K562 (cell line): ENCODE measurements around the gene RASSF10. TPM values are rescaled to one million over a fixed set of nuclear protein-coding genes. Genes with fewer than 3 reads are reported as not detected.

ENCODE experiments used
- ATAC-seq: fragments of 200-7000 bp; cut with Tn5 transposase; 3 replicates; pipeline ENCODE4 v1.9.1; 2020; ENCODE audit warnings: moderate library complexity
- BruUV-seq: library from RNA; stranded (reverse); fragments of 400-500 nt; replicated peaks from 2 replicates; lab custom pipeline; 2021; lab: Mats Ljungman, UMichigan
- CTCF ChIA-PET: fragments of 300-600 bp; formaldehyde crosslinking; extraction: SDS; loops from one replicate; lab custom pipeline; 2021; ENCODE audit warnings: low intra/inter-chr PET ratio; lab: Yijun Ruan, JAX
- POLR2A ChIA-PET: fragments of 300-600, 350-650 bp; sonication (Branson Sonifier 250); formaldehyde crosslinking; extraction: SDS; loops from one replicate; lab custom pipeline; 2021; ENCODE audit warnings: antibody characterized with exemption, inconsistent platforms; lab: Yijun Ruan, JAX
- DNase-seq, 4 experiments: peaks; one replicate each; pipeline versions ENCODE4 v3.0.0 to v3.0.0-alpha.2; 2011 to 2018; ENCODE audit warnings: low spot score in 3 of 4, mixed read lengths in 3 of 4; ENCODE audit errors: extremely low read depth in 1 of 4
- FAIRE-seq: peaks from 2 replicates; lab custom pipeline; 2011; peaks lifted over from hg19 to GRCh38; lab: Jason Lieb, UNC
- H2AFZ ChIP-seq: 2 replicates; pipeline ENCODE4 v1.6.0; 2011; ENCODE audit warnings: low read depth, low read length, control low read depth, inconsistent platforms
- H3K27ac ChIP-seq: fragments of 200-600 bp; 3 replicates; pipeline ENCODE4 v1.8.0; 2011; ENCODE audit warnings: low read depth, mild to moderate bottlenecking, control low read depth, inconsistent platforms, low read length, moderate library complexity, mixed read lengths; ENCODE audit errors: extremely low read depth
- H3K27me3 ChIP-seq, 2 experiments: fragments of 300-600 bp in 1 of 2; 2 replicates in 1 of 2; 3 replicates in 1 of 2; pipeline versions ENCODE4 v1.6.0 to v1.8.0; 2011; ENCODE audit warnings: inconsistent platforms in 2 of 2, low read length in 2 of 2, mild to moderate bottlenecking in 1 of 2, mixed read lengths in 1 of 2, moderate library complexity in 1 of 2; ENCODE audit not compliant: control insufficient read depth in 2 of 2, insufficient read depth in 2 of 2
- H3K36me3 ChIP-seq: fragments of 300-600 bp; 3 replicates; pipeline ENCODE4 v1.8.0; 2011; ENCODE audit warnings: mild to moderate bottlenecking, low read length, inconsistent platforms; ENCODE audit not compliant: control insufficient read depth, insufficient read depth
- H3K4me1 ChIP-seq, 2 experiments: fragments of 200-600 bp in 1 of 2; replicated peaks in 1 of 2; 2 replicates in 1 of 2; 3 replicates in 1 of 2; pipeline versions ENCODE4 v1.5.1 to v1.8.0; 2011; ENCODE audit warnings: inconsistent platforms in 2 of 2, low read length in 2 of 2, mild to moderate bottlenecking in 1 of 2, mixed read lengths in 1 of 2, moderate library complexity in 1 of 2; ENCODE audit not compliant: control insufficient read depth in 2 of 2, insufficient read depth in 2 of 2
- H3K4me2 ChIP-seq: 2 replicates; pipeline ENCODE4 v1.6.1; 2011; ENCODE audit warnings: low read length, control low read depth, inconsistent platforms, mixed read lengths; ENCODE audit not compliant: insufficient read depth
- H3K4me3 ChIP-seq: fragments of 200-600 bp; sonication (generic), shearing (Covaris generic); 2 replicates; pipeline ENCODE4 v1.5.1; 2016; ENCODE audit warnings: control low read depth, inconsistent platforms
- H3K79me2 ChIP-seq: fragments of 200-600 bp; 3 replicates; pipeline ENCODE4 v1.8.0; 2011; ENCODE audit warnings: low read length, inconsistent platforms; ENCODE audit not compliant: control insufficient read depth, insufficient read depth
- H3K9ac ChIP-seq, 2 experiments: 2 replicates each; pipeline versions ENCODE4 v1.6.0 to v1.6.1; 2011; ENCODE audit warnings: low read depth in 2 of 2, low read length in 2 of 2, control low read depth in 1 of 2, inconsistent platforms in 1 of 2, mild to moderate bottlenecking in 1 of 2, mixed read lengths in 1 of 2; ENCODE audit not compliant: insufficient read depth in 1 of 2
- H3K9me1 ChIP-seq: one replicate; pipeline ENCODE4 v1.6.0; 2011; ENCODE audit warnings: inconsistent platforms, mild to moderate bottlenecking, low read length, moderate library complexity; ENCODE audit not compliant: control insufficient read depth, insufficient read depth
- H3K9me3 ChIP-seq: replicated peaks from 2 replicates; pipeline ENCODE4 v1.5.1; 2011; ENCODE audit warnings: low read depth, low read length, inconsistent platforms; ENCODE audit not compliant: control insufficient read depth, insufficient read depth
- H4K20me1 ChIP-seq: replicated peaks from 2 replicates; pipeline ENCODE4 v1.6.1; 2011; ENCODE audit warnings: low read length, inconsistent platforms, mixed read lengths; ENCODE audit not compliant: control insufficient read depth, insufficient read depth
- CBFA2T3 ChIP-seq: fragments of 450-650 bp; IDR thresholded peaks from 2 replicates; pipeline ENCODE4 v1.6.1; 2017
- FOXO4 ChIP-seq: fragments of 450-650 bp; formaldehyde crosslinking; IDR thresholded peaks from 2 replicates; pipeline ENCODE4 v1.4.0; 2020; ENCODE audit warnings: mild to moderate bottlenecking, moderate library complexity
- GABPB1 ChIP-seq: sonication (generic); formaldehyde crosslinking; IDR thresholded peaks from 2 replicates; pipeline ENCODE4 v1.8.0; 2022; ENCODE audit warnings: mild to moderate bottlenecking, missing genetic modification reagents
- HOXB6 ChIP-seq: fragments of 250-450 bp; sonication (Bioruptor Pico); IDR thresholded peaks from 2 replicates; pipeline ENCODE4 v1.5.1; 2022; ENCODE audit warnings: mild to moderate bottlenecking, borderline replicate concordance
- MXI1 ChIP-seq: IDR thresholded peaks from 2 replicates; pipeline ENCODE4 v1.6.1; 2011; ENCODE audit warnings: low read depth, mild to moderate bottlenecking, improper control_type of control experiment, low read length
- NCOA2 ChIP-seq, 2 experiments: fragments of 450-650 bp; IDR thresholded peaks; 2 replicates each; pipeline ENCODE4 v1.6.1; 2018; ENCODE audit warnings: mild to moderate bottlenecking in 2 of 2, moderate library complexity in 1 of 2; ENCODE audit not compliant: partially characterized antibody in 2 of 2
- NFXL1 ChIP-seq: fragments of 450-650 bp; formaldehyde crosslinking; IDR thresholded peaks from 2 replicates; pipeline ENCODE4 v1.4.0; 2021; ENCODE audit warnings: mild to moderate bottlenecking
- ZNF3 ChIP-seq: fragments of 250-450 bp; sonication (Bioruptor Pico); IDR thresholded peaks from 2 replicates; pipeline ENCODE4 v1.5.0; 2021; ENCODE audit warnings: mild to moderate bottlenecking, moderate library complexity
- ZNF444 ChIP-seq: fragments of 250-450 bp; sonication (Bioruptor Pico); IDR thresholded peaks from 2 replicates; pipeline ENCODE4 v1.4.0; 2020; ENCODE audit warnings: mild to moderate bottlenecking, moderate library complexity
- WGBS: fragments of 100-300 bp; shearing (Covaris generic); methylation state at CpG from one replicate; pipeline ENCODE4 v1.1.6; 2016; ENCODE audit warnings: low coverage, mixed read lengths; ENCODE audit not compliant: insufficient coverage; ENCODE audit errors: missing lambda C conversion rate; 5-methylcytosine and 5-hydroxymethylcytosine counted together
- in situ Hi-C: fragments of 300-500 bp; cut with MboI; formaldehyde crosslinking; loops from 4 replicates; pipeline ENCODE4 v1.15.0; 2018; ENCODE audit warnings: inconsistent platforms, mixed read lengths
- intact Hi-C: fragments of 100-400 bp; cut with micrococcal nuclease; formaldehyde crosslinking; loops from 2 replicates; pipeline ENCODE4 v1.14.2; 2022
- polyA plus RNA-seq, 8 experiments: library from polyadenylated mRNA; depleted of rRNA in 4 of 8; stranded (reverse) in 5 of 8; unstranded in 3 of 8; fragments of >200 nt; fragmentation: Nextera tagmentation in 2 of 8; fragmentation: Illumina TruSeq in 1 of 8; extraction: Ambion mirVana in 2 of 8; extraction: Trizol in 1 of 8; gene quantifications; 2 replicates each; pipeline versions ENCODE4 v1.2.1 to v1.2.3, GENCODE V29; 2011 to 2014; ENCODE audit warnings: inconsistent platforms in 1 of 8, missing spikeins in 1 of 8
- total RNA-seq, 7 experiments: library from RNA; depleted of rRNA in 6 of 7; stranded (reverse); fragments of >200 nt in 6 of 7; fragmentation: Illumina TruSeq in 2 of 7; extraction: Trizol in 2 of 7; gene quantifications; 2 replicates each; pipeline versions ENCODE4 v1.2.1 to v1.2.3, GENCODE V29; 2011 to 2021; ENCODE audit warnings: low replicate concordance in 1 of 7

RASSF10 gene
- total and polyA plus RNA-seq, 9 of the 15 experiments (the other 6 are each of a cell fraction or from before 2014, with no cell fraction given): not detected

DNA sequence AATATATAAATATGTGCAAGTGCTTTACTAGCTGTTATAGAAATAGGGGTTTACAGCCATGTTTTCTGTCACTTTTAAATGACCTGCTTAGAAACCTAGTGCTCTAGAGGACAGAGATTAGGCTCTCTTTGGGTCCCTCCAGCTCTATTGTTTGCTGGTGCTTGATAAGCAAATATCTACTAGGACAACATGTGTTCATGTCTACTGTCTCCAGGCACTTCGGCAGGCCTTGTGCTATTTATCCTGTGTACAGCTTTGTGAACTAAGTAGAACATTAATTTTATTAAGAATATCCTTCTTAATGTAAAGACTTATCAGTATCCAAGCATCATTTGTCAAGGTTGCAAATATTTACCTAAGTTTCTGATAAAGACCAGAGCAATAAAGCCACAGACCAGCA, 11.9 kb upstream of the RASSF10 start (continued):
- TF ChIP-seq FOXO4 (CRISPR knock-in tag): no peak
- TF ChIP-seq ZNF444: no peak
- TF ChIP-seq MXI1: no peak
- TF ChIP-seq HOXB6 (CRISPR knock-in tag): no peak
- no peak for TF ChIP-seq GABPB1 (CRISPR knock-in tag)

- ChIA-PET POLR2A (interaction anchor here (0.6 kb wide), 1 partner anchor 151 kb away, joined by 3 read pairs; no protein-coding TSS in a partner anchor), CTCF (no interaction called here)
- ATAC-seq (no peak), DNase-seq (peak in 1 of 4 experiments; percentile 20)
- 26% methylated on average over 5 of the region's 5 CpGs for WGBS
- H3K9me1 ChIP-seq: no peaks in the 10 kb centered on the region
- H3K27ac ChIP-seq: no peak overlapping the region
- no peaks in the 10 kb centered on the region for H4K20me1 ChIP-seq
- H3K4me1 ChIP-seq: peaks cover 0 to 32% of the 10 kb centered on the region in 2 experiments; a peak in 2 of 5 replicates
- BruUV-seq: no TSS peak
- no peaks in the 10 kb centered on the region; the same call in 1 of the 2 replicates for H3K9me3 ChIP-seq
- 0 out of 2 replicates have a peak overlapping the region, but pooled peaks have one; percentile 13 for H2AFZ ChIP-seq
- TF ChIP-seq CBFA2T3 (0 out of 2 replicates have a peak, but pooled peaks have one; percentile 4), NFXL1 (CRISPR knock-in tag) (no peak), ZNF3 (no peak), NCOA2 (IDR thresholded peaks at IDR 0.05; ENCODE audit: partially characterized antibody in 2 of 2) (no peak)
- TF ChIP-seq, all 486 proteins: peak for 1
- no peak overlapping the region for H3K4me3 ChIP-seq
- intact Hi-C loops: no loop called here
- no peak overlapping the region for H3K9ac ChIP-seq
- H3K36me3 ChIP-seq: no peaks in the 10 kb centered on the region
- no peaks in the 10 kb centered on the region for H3K79me2 ChIP-seq
- no peaks in the 10 kb centered on the region for H3K27me3 ChIP-seq
- in situ Hi-C loops: loop anchor here (10.0 kb wide), 1 partner anchor 116 kb away; no protein-coding TSS in a partner anchor
- FAIRE-seq: no peak
- no peak overlapping the region for H3K4me2 ChIP-seq
Measured at GRCh38 chr11:12998336-12998735, 10.8 kb upstream of the RASSF10 start.
